K562 (cell line): ENCODE measurements around the gene GLIPR2.
"Not testable (repeated sequence)": the region's sequence is repeated elsewhere in the genome, so short reads cannot be mapped to it uniquely, and the experiment has no call there.

ENCODE experiments used
- ELF4 ChIP-seq: fragments of 450-650 bp; formaldehyde crosslinking; IDR thresholded peaks from 2 replicates; pipeline ENCODE4 v1.4.0; 2022; ENCODE audit warnings: missing genetic modification characterization
- HES1 ChIP-seq: fragments of 450-650 bp; IDR thresholded peaks from 2 replicates; pipeline ENCODE4 v1.6.1; 2016; ENCODE audit warnings: low read depth, mild to moderate bottlenecking, moderate library complexity
- MEF2D ChIP-seq: conservative IDR thresholded peaks from 2 replicates; pipeline ENCODE4 v1.6.1; 2016; ENCODE audit warnings: low read depth, missing genetic modification characterization, missing compliant biosample characterization
- SLC30A9 ChIP-seq: fragments of 250-450 bp; sonication (Bioruptor Pico); IDR thresholded peaks from 2 replicates; pipeline ENCODE4 v1.8.0; 2022; ENCODE audit warnings: mild to moderate bottlenecking, moderate library complexity
- SMARCB1 ChIP-seq: IDR thresholded peaks from 2 replicates; pipeline ENCODE4 v1.6.1; 2011; ENCODE audit warnings: improper control_type of control experiment, low read depth; ENCODE audit not compliant: insufficient read length
- TCF7L2 ChIP-seq: fragments of 150-350 bp; IDR thresholded peaks from 2 replicates; pipeline ENCODE4 v1.6.1; 2016; ENCODE audit warnings: low read depth, mild to moderate bottlenecking, low read length, moderate library complexity
- ZBTB11 ChIP-seq, 3 experiments: fragments of 200-800 bp in 1 of 3; fragments of 250-450 bp in 1 of 3; fragments of 450-650 bp in 1 of 3; sonication (Bioruptor Pico) in 1 of 3; sonication (Bioruptor generic) in 1 of 3; formaldehyde crosslinking in 1 of 3; IDR thresholded peaks; 2 replicates each; pipeline versions ENCODE4 v1.6.1 to v1.8.0; 2016 to 2022; ENCODE audit warnings: mild to moderate bottlenecking in 2 of 3, missing genetic modification characterization in 2 of 3, missing compliant biosample characterization in 1 of 3, moderate library complexity in 1 of 3
- ZNF282 ChIP-seq: sonication (generic); formaldehyde crosslinking; IDR thresholded peaks from 2 replicates; pipeline ENCODE4 v1.8.1; 2023; ENCODE audit warnings: missing genetic modification reagents
- TF ChIP-seq, protein P1 (sequence below), 2 experiments: fragments of 450-650 bp; conservative IDR thresholded peaks; 2 replicates each; pipeline ENCODE4 v1.6.1; 2017; ENCODE audit warnings: mild to moderate bottlenecking in 2 of 2, moderate library complexity in 2 of 2
- TF ChIP-seq, protein P2 (sequence below), 3 experiments: IDR thresholded peaks in 2 of 3; conservative IDR thresholded peaks in 1 of 3; 2 replicates each; pipeline ENCODE4 v1.5.1; 2011 to 2012; ENCODE audit warnings: low read length in 3 of 3, mild to moderate bottlenecking in 3 of 3, control low read depth in 2 of 3, improper control_type of control experiment in 1 of 3, inconsistent platforms in 1 of 3, low read depth in 1 of 3, mixed read lengths in 1 of 3, moderate library complexity in 1 of 3; ENCODE audit not compliant: insufficient read depth in 2 of 3
- TF ChIP-seq, protein P3 (sequence below): sonication (generic); formaldehyde crosslinking; IDR thresholded peaks from 2 replicates; pipeline ENCODE4 v1.8.0; 2023; ENCODE audit warnings: mild to moderate bottlenecking, missing genetic modification reagents

- not testable (repeated sequence) for TF ChIP-seq MEF2D (tag); TCF7L2; ZBTB11 (CRISPR knock-in tag; IDR thresholded peaks at IDR 0.05); HES1; SMARCB1; ZNF282 (CRISPR knock-in tag); ELF4 (CRISPR knock-in tag); SLC30A9 (CRISPR knock-in tag)
- TF ChIP-seq, protein P1, sequence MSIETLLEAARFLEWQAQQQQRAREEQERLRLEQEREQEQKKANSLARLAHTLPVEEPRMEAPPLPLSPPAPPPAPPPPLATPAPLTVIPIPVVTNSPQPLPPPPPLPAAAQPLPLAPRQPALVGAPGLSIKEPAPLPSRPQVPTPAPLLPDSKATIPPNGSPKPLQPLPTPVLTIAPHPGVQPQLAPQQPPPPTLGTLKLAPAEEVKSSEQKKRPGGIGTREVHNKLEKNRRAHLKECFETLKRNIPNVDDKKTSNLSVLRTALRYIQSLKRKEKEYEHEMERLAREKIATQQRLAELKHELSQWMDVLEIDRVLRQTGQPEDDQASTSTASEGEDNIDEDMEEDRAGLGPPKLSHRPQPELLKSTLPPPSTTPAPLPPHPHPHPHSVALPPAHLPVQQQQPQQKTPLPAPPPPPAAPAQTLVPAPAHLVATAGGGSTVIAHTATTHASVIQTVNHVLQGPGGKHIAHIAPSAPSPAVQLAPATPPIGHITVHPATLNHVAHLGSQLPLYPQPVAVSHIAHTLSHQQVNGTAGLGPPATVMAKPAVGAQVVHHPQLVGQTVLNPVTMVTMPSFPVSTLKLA (conservative IDR thresholded peaks at IDR 0.05), result not testable (repeated sequence)
- TF ChIP-seq, protein P2, sequence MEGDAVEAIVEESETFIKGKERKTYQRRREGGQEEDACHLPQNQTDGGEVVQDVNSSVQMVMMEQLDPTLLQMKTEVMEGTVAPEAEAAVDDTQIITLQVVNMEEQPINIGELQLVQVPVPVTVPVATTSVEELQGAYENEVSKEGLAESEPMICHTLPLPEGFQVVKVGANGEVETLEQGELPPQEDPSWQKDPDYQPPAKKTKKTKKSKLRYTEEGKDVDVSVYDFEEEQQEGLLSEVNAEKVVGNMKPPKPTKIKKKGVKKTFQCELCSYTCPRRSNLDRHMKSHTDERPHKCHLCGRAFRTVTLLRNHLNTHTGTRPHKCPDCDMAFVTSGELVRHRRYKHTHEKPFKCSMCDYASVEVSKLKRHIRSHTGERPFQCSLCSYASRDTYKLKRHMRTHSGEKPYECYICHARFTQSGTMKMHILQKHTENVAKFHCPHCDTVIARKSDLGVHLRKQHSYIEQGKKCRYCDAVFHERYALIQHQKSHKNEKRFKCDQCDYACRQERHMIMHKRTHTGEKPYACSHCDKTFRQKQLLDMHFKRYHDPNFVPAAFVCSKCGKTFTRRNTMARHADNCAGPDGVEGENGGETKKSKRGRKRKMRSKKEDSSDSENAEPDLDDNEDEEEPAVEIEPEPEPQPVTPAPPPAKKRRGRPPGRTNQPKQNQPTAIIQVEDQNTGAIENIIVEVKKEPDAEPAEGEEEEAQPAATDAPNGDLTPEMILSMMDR (IDR thresholded peaks at IDR 0.05 in 2 of 3, conservative IDR thresholded peaks at IDR 0.05 in 1 of 3; ENCODE audit: insufficient read depth in 2 of 3, low read depth in 1 of 3, low read length in 3 of 3), result not testable (repeated sequence)
- TF ChIP-seq, protein P3, sequence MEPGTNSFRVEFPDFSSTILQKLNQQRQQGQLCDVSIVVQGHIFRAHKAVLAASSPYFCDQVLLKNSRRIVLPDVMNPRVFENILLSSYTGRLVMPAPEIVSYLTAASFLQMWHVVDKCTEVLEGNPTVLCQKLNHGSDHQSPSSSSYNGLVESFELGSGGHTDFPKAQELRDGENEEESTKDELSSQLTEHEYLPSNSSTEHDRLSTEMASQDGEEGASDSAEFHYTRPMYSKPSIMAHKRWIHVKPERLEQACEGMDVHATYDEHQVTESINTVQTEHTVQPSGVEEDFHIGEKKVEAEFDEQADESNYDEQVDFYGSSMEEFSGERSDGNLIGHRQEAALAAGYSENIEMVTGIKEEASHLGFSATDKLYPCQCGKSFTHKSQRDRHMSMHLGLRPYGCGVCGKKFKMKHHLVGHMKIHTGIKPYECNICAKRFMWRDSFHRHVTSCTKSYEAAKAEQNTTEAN, result not testable (repeated sequence)
Measured at GRCh38 chr9:36175209-36175608, 38.7 kb downstream of the GLIPR2 start.
